Measurements from ENCODE around the gene TEKT1.

DNA sequence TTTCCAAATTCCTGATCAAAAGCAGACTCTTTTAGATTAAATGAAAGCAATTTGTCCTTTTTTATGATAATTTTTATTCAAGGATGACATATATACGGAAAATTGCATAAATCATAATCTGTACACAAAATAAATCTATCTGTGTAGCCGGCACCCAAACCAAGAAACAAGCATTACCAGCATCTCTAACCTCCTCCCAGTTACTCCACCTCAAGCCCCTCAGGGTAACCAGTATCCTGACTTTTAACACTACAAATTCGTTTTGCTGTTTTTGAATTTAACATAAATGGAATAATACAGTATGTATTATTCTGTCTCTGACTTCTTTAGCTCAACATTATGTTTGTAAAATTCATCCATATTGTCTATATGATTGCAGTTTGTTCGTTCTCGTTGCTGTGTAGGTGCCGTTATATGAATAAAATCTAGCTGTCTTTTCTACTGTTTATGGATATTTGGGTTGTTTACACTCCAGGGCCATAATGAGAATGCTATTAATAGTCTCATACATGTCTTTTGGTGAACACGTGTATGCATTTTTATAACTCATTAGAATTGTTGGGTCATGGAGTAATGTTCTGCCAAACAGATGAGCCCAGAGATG is 1.0 kb downstream of the TEKT1 start:
- TF ChIP-seq, protein P1, sequence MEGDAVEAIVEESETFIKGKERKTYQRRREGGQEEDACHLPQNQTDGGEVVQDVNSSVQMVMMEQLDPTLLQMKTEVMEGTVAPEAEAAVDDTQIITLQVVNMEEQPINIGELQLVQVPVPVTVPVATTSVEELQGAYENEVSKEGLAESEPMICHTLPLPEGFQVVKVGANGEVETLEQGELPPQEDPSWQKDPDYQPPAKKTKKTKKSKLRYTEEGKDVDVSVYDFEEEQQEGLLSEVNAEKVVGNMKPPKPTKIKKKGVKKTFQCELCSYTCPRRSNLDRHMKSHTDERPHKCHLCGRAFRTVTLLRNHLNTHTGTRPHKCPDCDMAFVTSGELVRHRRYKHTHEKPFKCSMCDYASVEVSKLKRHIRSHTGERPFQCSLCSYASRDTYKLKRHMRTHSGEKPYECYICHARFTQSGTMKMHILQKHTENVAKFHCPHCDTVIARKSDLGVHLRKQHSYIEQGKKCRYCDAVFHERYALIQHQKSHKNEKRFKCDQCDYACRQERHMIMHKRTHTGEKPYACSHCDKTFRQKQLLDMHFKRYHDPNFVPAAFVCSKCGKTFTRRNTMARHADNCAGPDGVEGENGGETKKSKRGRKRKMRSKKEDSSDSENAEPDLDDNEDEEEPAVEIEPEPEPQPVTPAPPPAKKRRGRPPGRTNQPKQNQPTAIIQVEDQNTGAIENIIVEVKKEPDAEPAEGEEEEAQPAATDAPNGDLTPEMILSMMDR (IDR thresholded peaks at IDR 0.05; ENCODE audit: poor library complexity, severe bottlenecking), result no peak
- TF ChIP-seq POLR2AphosphoS5 (IDR thresholded peaks at IDR 0.05) (no peak), TAF1 (IDR thresholded peaks at IDR 0.05; ENCODE audit: low read depth) (no peak), SMC3 (conservative IDR thresholded peaks at IDR 0.05; ENCODE audit: poor library complexity) (no peak), MXI1 (conservative IDR thresholded peaks at IDR 0.05; ENCODE audit: poor library complexity, severe bottlenecking) (no peak), EP300 (conservative IDR thresholded peaks at IDR 0.05; ENCODE audit: poor library complexity, severe bottlenecking) (no peak)
